H1 (cell line): ENCODE measurements around the gene AKAP9. TPM values are rescaled to one million over a fixed set of nuclear protein-coding genes. Genes with fewer than 3 reads are reported as not detected.

ENCODE experiments used
- BACH1 ChIP-seq: IDR thresholded peaks from 2 replicates; pipeline ENCODE4 v1.6.1; 2012; ENCODE audit warnings: low read length, improper control_type of control experiment
- BRCA1 ChIP-seq: IDR thresholded peaks from 2 replicates; pipeline ENCODE4 v1.6.1; 2012; ENCODE audit warnings: low read depth, low read length, improper control_type of control experiment
- CBX8 ChIP-seq: fragments of 300-800, 300-1000 bp; sonication (generic); IDR thresholded peaks from 2 replicates; pipeline ENCODE4 v1.7.1; 2016; ENCODE audit warnings: low read depth, low read length, borderline replicate concordance
- CEBPB ChIP-seq: IDR thresholded peaks from 2 replicates; pipeline ENCODE4 v1.6.1; 2012; ENCODE audit warnings: low read depth, low read length
- CREB1 ChIP-seq: IDR thresholded peaks from 2 replicates; pipeline ENCODE4 v1.6.1; 2012; ENCODE audit warnings: inconsistent platforms
- EP300 ChIP-seq, 2 experiments: IDR thresholded peaks; 1 replicate in 1 of 2; 2 replicates in 1 of 2; pipeline ENCODE4 v1.6.1; 2011 to 2012; ENCODE audit warnings: low read depth in 2 of 2, low read length in 2 of 2, mild to moderate bottlenecking in 2 of 2, borderline replicate concordance in 1 of 2, inconsistent platforms in 1 of 2, moderate library complexity in 1 of 2
- EZH2 ChIP-seq: fragments of 200-600 bp; sonication (generic); IDR thresholded peaks from 2 replicates; pipeline ENCODE4 v1.7.1; 2012; ENCODE audit warnings: low read depth, mild to moderate bottlenecking, moderate library complexity, low read length, inconsistent platforms; ENCODE audit not compliant: severe bottlenecking
- FOSL1 ChIP-seq: IDR thresholded peaks from 2 replicates; pipeline ENCODE4 v1.6.1; 2011; ENCODE audit warnings: mild to moderate bottlenecking, low read depth, low read length, moderate library complexity; ENCODE audit not compliant: insufficient read depth
- GABPA ChIP-seq: IDR thresholded peaks from 2 replicates; pipeline ENCODE4 v1.6.1; 2011; ENCODE audit warnings: mild to moderate bottlenecking, low read length, moderate library complexity, borderline replicate concordance; ENCODE audit not compliant: insufficient read depth
- GTF2F1 ChIP-seq: IDR thresholded peaks from 2 replicates; pipeline ENCODE4 v1.6.1; 2012; ENCODE audit warnings: low read depth, low read length, improper control_type of control experiment, borderline replicate concordance
- HDAC6 ChIP-seq: IDR thresholded peaks from one replicate; pipeline ENCODE4 v1.7.1; 2012; ENCODE audit warnings: low read depth, mild to moderate bottlenecking, inconsistent platforms, low read length, moderate library complexity
- JUN ChIP-seq: IDR thresholded peaks from 2 replicates; pipeline ENCODE4 v1.6.1; 2011; ENCODE audit warnings: low read depth, mild to moderate bottlenecking, improper control_type of control experiment, low read length
- JUND ChIP-seq: IDR thresholded peaks from 2 replicates; pipeline ENCODE4 v1.6.1; 2011; ENCODE audit warnings: mild to moderate bottlenecking, improper control_type of control experiment, low read length
- KDM4A ChIP-seq: IDR thresholded peaks from one replicate; pipeline ENCODE4 v1.7.1; 2012; ENCODE audit warnings: low read depth, mild to moderate bottlenecking, moderate library complexity, low read length, inconsistent platforms; ENCODE audit not compliant: severe bottlenecking
- PHF8 ChIP-seq: fragments of 200-600 bp; sonication (generic); conservative IDR thresholded peaks from 2 replicates; pipeline ENCODE4 v1.7.1; 2012; ENCODE audit warnings: low read depth, mild to moderate bottlenecking, inconsistent platforms, low read length, moderate library complexity
- POU5F1 ChIP-seq: IDR thresholded peaks from 2 replicates; pipeline ENCODE4 v1.6.1; 2011; ENCODE audit warnings: low read depth, mild to moderate bottlenecking, low read length, moderate library complexity
- RXRA ChIP-seq: IDR thresholded peaks from 2 replicates; pipeline ENCODE4 v1.6.1; 2011; ENCODE audit warnings: low read depth, mild to moderate bottlenecking, low read length, moderate library complexity; ENCODE audit not compliant: insufficient read depth
- SIN3A ChIP-seq, 2 experiments: IDR thresholded peaks in 1 of 2; conservative IDR thresholded peaks in 1 of 2; 2 replicates each; pipeline ENCODE4 v1.6.1; 2011 to 2012; ENCODE audit warnings: low read length in 2 of 2, improper control_type of control experiment in 1 of 2, low read depth in 1 of 2, mild to moderate bottlenecking in 1 of 2
- SIX5 ChIP-seq: IDR thresholded peaks from 2 replicates; pipeline ENCODE4 v1.6.1; 2011; ENCODE audit warnings: mild to moderate bottlenecking, low read depth, low read length
- SP2 ChIP-seq: IDR thresholded peaks from 2 replicates; pipeline ENCODE4 v1.6.1; 2012; ENCODE audit warnings: mild to moderate bottlenecking, low read length, inconsistent platforms
- SRF ChIP-seq: IDR thresholded peaks from 2 replicates; pipeline ENCODE4 v1.6.1; 2011; ENCODE audit warnings: mild to moderate bottlenecking, low read depth, low read length, moderate library complexity
- SUZ12 ChIP-seq: fragments of 200-600 bp; sonication (generic); IDR thresholded peaks from 2 replicates; pipeline ENCODE4 v1.6.1; 2012; ENCODE audit warnings: mild to moderate bottlenecking, inconsistent platforms, low read length, moderate library complexity, mixed read lengths
- TEAD4 ChIP-seq: IDR thresholded peaks from 2 replicates; pipeline ENCODE4 v1.6.1; 2012; ENCODE audit warnings: low read depth, low read length, inconsistent platforms, mixed read lengths
- USF2 ChIP-seq: IDR thresholded peaks from 2 replicates; pipeline ENCODE4 v1.6.1; 2011; ENCODE audit warnings: low read length, improper control_type of control experiment
- polyA plus RNA-seq, 7 experiments: library from polyadenylated mRNA; depleted of rRNA in 3 of 7; stranded (reverse) in 5 of 7; unstranded in 2 of 7; fragments of >200 nt in 5 of 7; fragments of 200-250 nt in 2 of 7; gene quantifications; 1 replicate in 5 of 7; 2 replicates in 1 of 7; 4 replicates in 1 of 7; pipeline versions ENCODE4 v1.2.1 to v1.2.3, GENCODE V29; 2011 to 2013; ENCODE audit warnings: missing spikeins in 2 of 7, mixed read lengths in 2 of 7
- total RNA-seq: library from RNA; stranded (reverse); fragmentation: NEBNext Ultra II Directional; extraction: Animal tissue kit (Norgen Biotek cat#: 25700); gene quantifications from 2 replicates; pipeline ENCODE4 v1.2.1, GENCODE V29; 2021

AKAP9 gene
- total and polyA plus RNA-seq, 2 of the 8 experiments (the other 6 are each of a cell fraction or from before 2014, with no cell fraction given), result 6.2 to 26.3 TPM

GRCh38 chr7:92133737-92134270 is 193.1 kb downstream of the AKAP9 start (continued):
- TF ChIP-seq SIN3A (conservative IDR thresholded peaks at IDR 0.05 in 1 of 2, IDR thresholded peaks at IDR 0.05 in 1 of 2; ENCODE audit: low read depth in 1 of 2, low read length in 2 of 2), result peak in 1 of 2 experiments; percentile 79; a peak in 1 of 4 replicates
- TF ChIP-seq BACH1, result 0 out of 2 replicates have a peak, but pooled peaks have one; percentile 48
- peak; percentile 54 for TF ChIP-seq KDM4A
- no peak for TF ChIP-seq HDAC6
- TF ChIP-seq TEAD4, result no peak
- no peak; the same call in 1 of the 2 replicates for TF ChIP-seq PHF8
- no peak for TF ChIP-seq SUZ12
- no peak for TF ChIP-seq SP2
- no peak for TF ChIP-seq EP300 (IDR thresholded peaks at IDR 0.05; ENCODE audit: borderline replicate concordance in 1 of 2, low read depth in 2 of 2, low read length in 2 of 2)
- TF ChIP-seq FOSL1, result no peak
- TF ChIP-seq RXRA, result no peak
- TF ChIP-seq USF2, result no peak
- TF ChIP-seq JUN, result no peak
- no peak for TF ChIP-seq CEBPB
- no peak for TF ChIP-seq SIX5
- no peak for TF ChIP-seq EZH2
- no peak for TF ChIP-seq GABPA
- TF ChIP-seq CBX8, result no peak
- no peak for TF ChIP-seq SRF
- TF ChIP-seq GTF2F1, result no peak
- no peak for TF ChIP-seq POU5F1
- no peak for TF ChIP-seq BRCA1
- no peak for TF ChIP-seq CREB1
- TF ChIP-seq JUND, result no peak; the same call in 1 of the 2 replicates
